ENCODE data around the gene ATF7IP2. TPM values are rescaled to one million over a fixed set of nuclear protein-coding genes. Genes with fewer than 3 reads are reported as not detected.

ATF7IP2 gene
- total RNA-seq, 1 experiment from 2014 or later, result 22.8 TPM

GRCh38 chr16:10391339-10391738 lies 5.5 kb downstream of the ATF7IP2 start (continued):
- TF ChIP-seq ZNF512 (CRISPR knock-in tag; IDR thresholded peaks at IDR 0.05; ENCODE audit: borderline replicate concordance), result no peak

- Mint-ChIP-seq H3K27ac (peak overlapping the region; percentile 21; the same call in 1 of the 2 replicates), H3K27me3 (ENCODE audit: low read depth) (no peaks in the 10 kb centered on the region), H3K4me3 (no peak overlapping the region), H3K4me1 (no peaks in the 10 kb centered on the region; the same call in 1 of the 2 replicates), H3K36me3 (peaks cover 51% of the 10 kb centered on the region), H3K9me3 (peaks cover 21% of the 10 kb centered on the region)
- CTCF ChIA-PET, result no interaction called here
- POLR2A ChIA-PET, result no interaction called here
- ATAC-seq (no peak), DNase-seq (ENCODE audit: low spot score) (no peak)
- TF ChIP-seq NR1H2 (CRISPR knock-in tag; IDR thresholded peaks at IDR 0.05), result no peak
Measured at GRCh38 chr16:10402975-10403374, 17.1 kb downstream of the ATF7IP2 start.

GRCh38 chr16:10405386-10405939 lies 19.6 kb downstream of the ATF7IP2 start:
- no peak overlapping the region for H3K27ac Mint-ChIP-seq
- no peak for ATAC-seq
- peaks cover 43% of the 10 kb centered on the region for H3K9me3 Mint-ChIP-seq
- no peak for TF ChIP-seq CREM (CRISPR knock-in tag; IDR thresholded peaks at IDR 0.05)
- no peak for TF ChIP-seq IRF2 (CRISPR knock-in tag; IDR thresholded peaks at IDR 0.05; ENCODE audit: borderline replicate concordance, low read depth)
- TF ChIP-seq ZSCAN18 (CRISPR knock-in tag; IDR thresholded peaks at IDR 0.05), result no peak
- no peak for TF ChIP-seq MYBL2 (CRISPR knock-in tag; IDR thresholded peaks at IDR 0.05)
- TF ChIP-seq RORB (CRISPR knock-in tag; IDR thresholded peaks at IDR 0.05), result no peak
- no peak for TF ChIP-seq ZNF281 (CRISPR knock-in tag; IDR thresholded peaks at IDR 0.05)
- no peak for TF ChIP-seq ZNF396 (CRISPR knock-in tag; IDR thresholded peaks at IDR 0.05; ENCODE audit: borderline replicate concordance)
- no peak for TF ChIP-seq IRF1 (CRISPR knock-in tag; IDR thresholded peaks at IDR 0.05)
- peaks cover 74% of the 10 kb centered on the region for H3K36me3 Mint-ChIP-seq
- H3K27me3 Mint-ChIP-seq (ENCODE audit: low read depth), result no peaks in the 10 kb centered on the region; the same call in 1 of the 2 replicates
- no peaks in the 10 kb centered on the region for H3K4me1 Mint-ChIP-seq
- POLR2A ChIA-PET, result no interaction called here
- H3K4me3 Mint-ChIP-seq, result no peak overlapping the region
- DNase-seq (ENCODE audit: low spot score), result no peak
- CTCF ChIA-PET, result no interaction called here

- TF ChIP-seq NFE2L1 (CRISPR knock-in tag; IDR thresholded peaks at IDR 0.05), result no peak
- TF ChIP-seq ATF3 (CRISPR knock-in tag; conservative IDR thresholded peaks at IDR 0.05), result no peak
- TF ChIP-seq E2F1 (CRISPR knock-in tag; IDR thresholded peaks at IDR 0.05), result no peak
- no peak for TF ChIP-seq ZNF532 (CRISPR knock-in tag; IDR thresholded peaks at IDR 0.05; ENCODE audit: borderline replicate concordance)
- no peak for TF ChIP-seq TEAD1 (CRISPR knock-in tag; IDR thresholded peaks at IDR 0.05)
- TF ChIP-seq FOXK1 (CRISPR knock-in tag; IDR thresholded peaks at IDR 0.05), result no peak
- peaks cover 68% of the 10 kb centered on the region for H3K9me3 Mint-ChIP-seq
- ChIA-PET POLR2A (interaction anchor here (0.6 kb wide), 1 partner anchor 100 kb away, joined by 6 read pairs; no protein-coding TSS in a partner anchor), CTCF (no interaction called here)
- no peak for DNase-seq (ENCODE audit: low spot score)
- no peak overlapping the region for H3K27ac Mint-ChIP-seq
- no peak for ATAC-seq
- H3K4me1 Mint-ChIP-seq, result peaks cover 9% of the 10 kb centered on the region
- peaks cover 85% of the 10 kb centered on the region for H3K36me3 Mint-ChIP-seq
- H3K4me3 Mint-ChIP-seq, result no peak overlapping the region
- H3K27me3 Mint-ChIP-seq (ENCODE audit: low read depth), result no peaks in the 10 kb centered on the region; the same call in 1 of the 2 replicates
Measured at GRCh38 chr16:10408824-10409381, 23.0 kb downstream of the ATF7IP2 start.
